ENCODE results near the gene ESYT1.

- TF ChIP-seq CTCF (conservative IDR thresholded peaks at IDR 0.05; ENCODE audit: low read length) (no peak), EZH2phosphoT487 (IDR thresholded peaks at IDR 0.05; ENCODE audit: borderline replicate concordance) (no peak)
Measured at GRCh38 chr12:56153678-56154065, 25.6 kb downstream of the ESYT1 start.
